Measurements from ENCODE around the gene ZNF473.

Gene ZNF473

GRCh38 chr19:50003810-50004419 lies 21.9 kb upstream of the ZNF473 start:
- no peak for DNase-seq

DNA sequence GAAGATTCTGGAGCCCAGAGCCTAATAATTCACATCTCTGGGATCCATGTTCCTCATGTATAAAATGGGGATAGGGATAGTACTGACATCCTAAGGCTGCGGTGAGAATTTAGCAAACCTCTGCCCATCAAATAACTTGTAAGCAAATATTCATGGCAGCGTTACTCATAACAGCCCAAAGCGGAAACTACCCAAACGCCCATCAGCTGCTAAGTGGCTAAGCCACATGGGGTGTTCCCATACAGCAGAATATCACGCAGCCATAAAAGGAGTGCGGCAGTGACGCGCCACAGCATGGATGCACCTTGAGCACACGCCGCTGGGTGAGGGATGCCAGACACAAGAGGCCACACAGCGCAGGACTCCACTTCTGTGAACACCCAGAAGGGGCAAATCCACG lies 20.4 kb upstream of the ZNF473 start:
- DNase-seq, result no peak

DNA sequence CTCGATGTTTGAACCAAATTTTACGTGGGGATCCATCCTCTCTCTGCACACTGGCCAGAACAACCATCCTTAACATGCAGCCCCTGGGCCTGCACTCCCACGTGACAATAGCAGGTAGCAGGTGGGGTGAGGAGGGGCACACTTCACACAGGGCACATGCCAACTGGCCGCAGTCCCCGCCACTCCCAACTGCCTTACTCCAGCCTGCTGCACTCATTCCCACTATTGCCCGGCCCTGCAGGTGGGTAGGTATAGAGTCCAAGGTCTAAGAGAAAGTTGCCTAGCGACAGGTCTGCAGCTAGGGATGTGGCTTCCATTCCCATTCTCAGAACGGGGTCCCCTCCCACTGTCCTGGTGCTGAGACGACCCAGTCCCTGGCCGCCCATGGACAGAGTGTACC lies 18.6 kb upstream of the ZNF473 start:
- no peak for DNase-seq

- no peak for DNase-seq
Measured at GRCh38 chr19:50007947-50008346, 17.9 kb upstream of the ZNF473 start.

GRCh38 chr19:50008532-50008931 lies 17.3 kb upstream of the ZNF473 start:
- no peak for DNase-seq

DNA sequence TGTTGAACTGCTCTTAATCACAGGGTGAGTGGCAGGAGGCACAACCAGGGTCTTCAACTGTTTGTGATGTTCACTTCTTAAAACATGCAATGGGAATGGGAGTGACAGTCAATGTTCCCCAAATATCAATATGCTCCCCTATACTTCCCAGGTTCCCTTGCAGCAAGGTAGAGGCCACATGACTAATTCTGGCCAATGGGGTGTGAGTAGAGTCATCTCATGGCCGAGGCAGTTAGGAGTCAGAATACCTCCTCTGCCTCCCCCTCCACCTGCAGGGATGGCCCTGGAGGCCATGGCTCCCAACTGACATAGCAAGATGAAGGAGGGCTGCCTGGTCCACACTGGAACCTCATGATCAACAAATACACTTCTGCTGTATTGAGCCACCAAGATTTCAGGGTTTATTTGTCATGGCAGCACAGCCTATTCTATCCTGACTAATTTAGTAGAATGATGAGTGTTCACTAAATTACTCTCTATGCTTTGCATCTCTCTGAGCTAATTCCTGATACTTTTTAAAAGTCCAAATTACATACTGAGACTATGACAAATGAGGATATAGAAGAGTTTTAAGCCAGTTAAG lies 9.5 kb upstream of the ZNF473 start:
- DNase-seq, result no peak

DNA sequence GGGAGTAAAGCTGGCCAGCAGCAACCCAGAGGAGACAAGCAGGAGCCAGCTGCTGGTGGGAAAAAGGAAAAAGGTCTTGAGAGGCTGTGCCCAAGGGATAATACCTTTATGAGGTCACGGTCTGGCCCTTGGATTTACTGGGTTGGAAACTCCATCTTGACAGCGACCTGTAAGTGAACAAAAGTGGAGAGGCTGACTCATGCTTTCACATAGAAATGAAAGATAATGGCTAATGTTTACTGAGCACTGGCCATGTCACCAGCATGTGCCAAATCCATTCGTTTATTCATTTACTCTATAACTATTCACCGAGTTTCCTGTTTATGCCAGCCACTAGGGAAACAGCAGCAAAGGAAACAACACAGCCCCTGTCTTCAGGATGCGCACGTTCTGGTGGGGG lies 5.3 kb upstream of the ZNF473 start:
- no peak for DNase-seq

- DNase-seq, result no peak
Measured at GRCh38 chr19:50022823-50023222, 3.0 kb upstream of the ZNF473 start.

- no peak for DNase-seq
Measured at GRCh38 chr19:50024719-50025021, 1.1 kb upstream of the ZNF473 start.

GRCh38 chr19:50025022-50025793 lies 597 bp upstream of the ZNF473 start, which contains the start of gene VRK3:
Gene VRK3, minus strand, starts transcription at chr19:50025372. Its CDS starts 9,210 bp downstream, at chr19:50016162.
- DNase-seq, result peak; percentile 99

- no peak for DNase-seq
Measured at GRCh38 chr19:50026550-50026906, 723 bp downstream of the ZNF473 start.

- DNase-seq, result no peak
Measured at GRCh38 chr19:50030225-50030624, 4.4 kb downstream of the ZNF473 start.

GRCh38 chr19:50030937-50031336 lies 5.1 kb downstream of the ZNF473 start:
- no peak for DNase-seq

- DNase-seq, result no peak
Measured at GRCh38 chr19:50036908-50037307, 11.1 kb downstream of the ZNF473 start.

GRCh38 chr19:50039968-50040367 lies 14.2 kb downstream of the ZNF473 start:
- no peak for DNase-seq

DNA sequence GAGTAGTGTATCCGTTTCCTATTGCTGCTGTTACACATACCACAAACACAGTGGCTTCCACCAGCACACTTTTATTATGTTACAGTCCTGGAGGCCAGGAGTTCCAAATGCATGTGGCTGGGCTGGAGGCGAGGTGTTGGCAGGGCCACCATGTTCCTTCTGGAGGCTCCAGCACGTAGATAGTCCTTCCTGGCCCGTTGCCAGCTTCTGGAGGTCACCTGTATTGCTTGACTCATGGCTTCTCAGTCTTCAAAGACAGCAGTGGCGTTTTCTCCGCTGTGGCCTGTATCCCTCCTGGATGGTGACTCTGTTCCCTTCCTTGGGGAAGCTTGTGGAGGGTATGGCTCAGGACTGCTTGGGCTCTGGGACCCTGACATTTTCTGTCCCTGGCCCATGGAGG lies 15.2 kb downstream of the ZNF473 start:
- DNase-seq, result no peak

DNA sequence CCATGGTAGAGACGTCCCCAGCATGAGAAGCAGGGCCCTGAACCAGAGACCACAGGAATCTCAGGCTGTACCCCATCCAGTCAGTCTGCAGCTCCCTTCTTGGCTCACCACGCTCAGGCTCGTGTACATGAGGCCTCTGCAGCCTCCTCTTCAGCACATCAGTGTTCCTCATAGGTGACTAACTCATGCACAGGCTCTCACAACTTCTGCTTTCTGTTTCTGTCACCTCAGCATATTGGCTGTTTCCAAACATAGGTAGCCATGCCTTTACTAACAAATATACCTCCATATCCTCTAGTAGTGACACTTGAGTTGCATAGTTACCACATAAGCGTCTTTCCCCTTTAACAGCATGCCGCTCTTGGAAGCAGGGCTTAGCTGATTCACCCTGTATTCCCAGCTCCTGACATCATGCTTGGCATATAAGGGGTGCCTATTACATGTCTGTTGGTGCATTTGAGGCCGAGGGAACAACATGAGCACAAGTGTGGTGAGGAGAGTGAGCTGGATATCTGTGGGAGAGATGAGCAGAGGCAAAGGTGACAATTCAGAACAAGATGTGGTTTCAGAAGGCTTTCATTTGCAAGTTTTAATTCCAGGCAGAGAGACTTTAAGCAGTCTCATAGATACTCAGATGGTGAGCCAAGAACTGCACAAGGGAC lies 16.7 kb downstream of the ZNF473 start:
- no peak for DNase-seq

- no peak for DNase-seq
Measured at GRCh38 chr19:50043967-50044366, 18.2 kb downstream of the ZNF473 start.

GRCh38 chr19:50044922-50045321 lies 19.1 kb downstream of the ZNF473 start:
- no peak for DNase-seq

DNA sequence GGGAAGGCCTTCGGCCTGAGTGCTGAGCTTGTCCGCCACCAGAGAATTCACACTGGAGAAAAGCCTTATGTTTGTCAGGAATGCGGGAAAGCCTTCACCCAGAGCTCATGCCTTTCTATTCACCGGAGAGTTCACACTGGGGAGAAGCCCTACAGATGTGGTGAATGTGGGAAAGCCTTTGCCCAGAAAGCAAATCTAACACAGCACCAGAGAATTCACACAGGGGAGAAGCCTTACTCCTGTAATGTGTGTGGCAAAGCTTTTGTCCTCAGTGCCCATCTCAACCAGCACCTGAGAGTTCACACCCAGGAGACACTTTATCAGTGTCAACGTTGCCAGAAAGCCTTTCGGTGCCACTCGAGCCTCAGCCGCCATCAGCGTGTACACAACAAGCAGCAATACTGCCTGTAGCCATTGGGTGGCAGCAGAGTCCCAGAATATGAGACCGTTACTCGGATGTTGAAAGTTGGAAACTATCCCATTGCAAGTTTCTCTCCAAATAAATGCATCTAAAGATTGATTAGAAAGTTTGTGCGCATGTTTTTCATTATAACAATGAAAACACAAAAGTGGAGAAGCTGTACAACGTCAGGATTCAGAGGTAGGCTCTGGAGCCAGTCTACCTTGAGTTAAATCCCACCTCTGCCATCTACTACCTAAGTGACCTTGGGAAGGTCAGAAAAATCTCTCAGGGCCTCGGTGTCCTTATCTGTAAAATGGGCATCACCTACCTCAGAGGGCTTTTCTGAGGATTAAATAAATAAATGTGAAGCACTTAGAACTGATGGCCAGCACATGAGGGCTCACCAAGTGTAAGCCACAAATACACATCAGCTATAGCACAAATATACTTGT lies 21.1 kb downstream of the ZNF473 start:
- DNase-seq, result peak; percentile 38 to 57

DNA sequence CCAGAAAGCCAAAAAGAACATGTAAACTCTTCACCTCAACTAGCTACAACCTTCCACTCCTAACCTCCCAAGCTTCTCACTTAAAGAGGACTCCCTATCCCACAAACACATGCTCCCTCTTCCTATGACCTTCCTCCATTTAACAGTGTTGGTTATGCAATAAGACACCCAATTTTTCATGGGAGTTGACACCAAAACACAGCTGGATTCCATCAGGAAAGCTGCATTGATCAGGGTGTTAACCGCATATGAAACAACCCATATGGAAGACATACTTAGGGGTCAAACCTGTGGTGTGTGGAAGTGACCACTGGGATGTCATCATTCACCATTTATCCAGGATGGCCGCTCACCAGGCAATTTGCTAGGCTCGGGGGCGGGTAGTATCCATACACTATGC lies 21.9 kb downstream of the ZNF473 start:
- DNase-seq, result no peak

DNA sequence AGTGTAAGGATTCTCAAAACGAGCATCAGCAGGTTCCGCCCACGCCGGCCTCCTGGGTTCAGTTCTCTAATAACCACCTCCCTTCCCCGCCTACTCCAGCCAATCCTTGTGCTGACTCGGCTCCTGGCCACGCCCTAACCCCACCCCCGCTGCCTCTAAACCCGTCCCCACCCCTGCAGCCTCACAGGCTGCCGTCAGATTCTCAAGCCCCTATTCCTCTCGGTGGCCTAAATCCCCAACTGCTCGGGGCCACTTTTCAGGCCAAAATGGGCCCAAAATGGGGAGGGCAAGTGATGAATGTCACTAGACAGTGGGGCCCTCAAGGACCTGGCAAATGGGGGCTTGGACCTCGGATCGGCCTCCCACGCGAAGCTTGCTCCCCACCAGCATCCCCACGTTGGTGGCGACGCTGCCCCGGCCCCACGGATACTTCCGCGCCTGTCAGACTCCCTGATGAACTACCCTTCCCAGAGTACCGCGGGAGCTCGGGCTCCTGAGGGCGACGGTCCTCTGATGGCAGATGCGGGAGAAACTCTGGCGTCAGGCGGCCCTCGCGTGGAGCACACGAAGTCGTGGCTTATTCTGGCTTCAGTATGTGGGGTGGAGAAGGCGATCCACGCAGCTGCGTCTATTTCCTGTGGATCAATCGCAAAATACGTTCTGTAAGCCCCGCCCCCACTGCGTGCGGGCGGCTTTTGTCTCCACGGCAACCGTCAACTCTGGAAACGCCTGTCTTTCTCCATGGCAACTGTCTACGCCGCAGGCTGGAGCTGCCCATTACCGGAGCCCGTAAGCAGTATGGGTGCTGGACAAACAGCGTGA lies 24.8 kb downstream of the ZNF473 start:
- peak; percentile 74 to 83 for DNase-seq
